Mucosa of gallbladder (tissue), 1 donor: ENCODE measurements around the gene KRT86. TPM values are rescaled to one million over a fixed set of nuclear protein-coding genes. Genes with fewer than 3 reads are reported as not detected.
"Not testable (repeated sequence)": the region's sequence is repeated elsewhere in the genome, so short reads cannot be mapped to it uniquely, and the experiment has no call there.

ENCODE experiments used
- DNase-seq: peaks from one replicate; pipeline ENCODE4 v3.0.0-alpha.2; 2020; ENCODE audit warnings: low spot score
- total RNA-seq: library from RNA; stranded (reverse); gene quantifications from one replicate; pipeline ENCODE4 v1.2.1, GENCODE V29; 2021
- donor health status: DM: no; HTN: no; CAD: no.

KRT86 gene
- total RNA-seq, 1 donor from 2014 or later: 1.1 TPM

- no peak for DNase-seq
These were observed 6.7 kb upstream of the KRT86 start for GRCh38 chr12:52267699-52268098.

GRCh38 chr12:52268212-52268611 is 6.2 kb upstream of the KRT86 start:
- DNase-seq: no peak

- DNase-seq: no peak
These were observed 3.8 kb upstream of the KRT86 start for GRCh38 chr12:52270541-52271070.

GRCh38 chr12:52271158-52271557 is 3.3 kb upstream of the KRT86 start:
- no peak for DNase-seq

- DNase-seq: no peak
These were observed 1.2 kb downstream of the KRT86 start for GRCh38 chr12:52275686-52276085.

- DNase-seq: peak; percentile 36
These were observed 3.2 kb downstream of the KRT86 start for GRCh38 chr12:52277486-52278245.

GRCh38 chr12:52278575-52279421 is 4.4 kb downstream of the KRT86 start:
- peak; percentile 84 for DNase-seq

- DNase-seq: no peak
These were observed 5.2 kb downstream of the KRT86 start for GRCh38 chr12:52279422-52280318.

- peak; percentile 90 for DNase-seq
These were observed 5.9 kb downstream of the KRT86 start for GRCh38 chr12:52280319-52280795.

- peak; percentile 63 for DNase-seq
These were observed 6.5 kb downstream of the KRT86 start for GRCh38 chr12:52280796-52281560.

GRCh38 chr12:52284562-52285171 is 10.2 kb downstream of the KRT86 start:
- DNase-seq: no peak

GRCh38 chr12:52285172-52285745 is 10.8 kb downstream of the KRT86 start:
- DNase-seq: no peak

GRCh38 chr12:52285851-52286530 is 11.5 kb downstream of the KRT86 start:
- DNase-seq: no peak

- DNase-seq: not testable (repeated sequence)
These were observed 12.7 kb downstream of the KRT86 start for GRCh38 chr12:52286857-52287785.

- DNase-seq: not testable (repeated sequence)
These were observed 13.7 kb downstream of the KRT86 start for GRCh38 chr12:52287816-52288805.

GRCh38 chr12:52290483-52291134 is 16.2 kb downstream of the KRT86 start:
- DNase-seq: not testable (repeated sequence)
